HepG2 (cell line): ENCODE measurements around the gene GPR4. TPM values are rescaled to one million over a fixed set of nuclear protein-coding genes. Genes with fewer than 3 reads are reported as not detected.

Experiments
- ATAC-seq: fragments of 200-7000 bp; cut with Tn5 transposase; 3 replicates; pipeline ENCODE4 v1.9.1; 2020; ENCODE audit warnings: mild to moderate bottlenecking, moderate library complexity
- BruUV-seq: library from RNA; stranded (reverse); fragments of 400-500 nt; replicated peaks from 2 replicates; lab custom pipeline; 2021; lab: Mats Ljungman, UMichigan
- CTCF ChIA-PET: fragments of 300-600 bp; formaldehyde crosslinking; extraction: SDS; loops from one replicate; lab custom pipeline; 2021; ENCODE audit warnings: low total read pairs, inconsistent platforms, low intra/inter-chr PET ratio; lab: Yijun Ruan, JAX
- POLR2A ChIA-PET: fragments of 350-600 bp; sonication (Branson Sonifier 250); formaldehyde crosslinking; loops from one replicate; lab custom pipeline; 2020; ENCODE audit warnings: antibody characterized with exemption, inconsistent platforms; lab: Yijun Ruan, JAX
- DNase-seq: peaks from one replicate; pipeline ENCODE4 v3.0.0-alpha.2; 2015; ENCODE audit warnings: low spot score
- FAIRE-seq: peaks from 3 replicates; lab custom pipeline; 2011; peaks lifted over from hg19 to GRCh38; lab: Jason Lieb, UNC
- H2AFZ ChIP-seq: one replicate; pipeline ENCODE4 v1.6.1; 2011; ENCODE audit warnings: low read length, inconsistent platforms
- H3K27ac ChIP-seq: fragments of 300-600 bp; 3 replicates; pipeline ENCODE4 v1.8.0; 2011; ENCODE audit warnings: mixed run types, mild to moderate bottlenecking, mixed read lengths, low read length, inconsistent platforms; ENCODE audit not compliant: insufficient read depth; ENCODE audit errors: extremely low read length
- H3K27me3 ChIP-seq, 2 experiments: fragments of 200-600 bp in 1 of 2; 2 replicates in 1 of 2; 3 replicates in 1 of 2; pipeline versions ENCODE4 v1.6.0 to v1.8.0; 2011; ENCODE audit warnings: low read length in 2 of 2, mild to moderate bottlenecking in 2 of 2, moderate library complexity in 2 of 2, inconsistent platforms in 1 of 2; ENCODE audit not compliant: insufficient read depth in 2 of 2, control insufficient read depth in 1 of 2
- H3K36me3 ChIP-seq, 2 experiments: fragments of 200-600 bp in 1 of 2; replicated peaks in 1 of 2; 2 replicates in 1 of 2; 3 replicates in 1 of 2; pipeline versions ENCODE4 v1.5.1 to v1.8.0; 2011; ENCODE audit warnings: low read length in 2 of 2, inconsistent platforms in 1 of 2; ENCODE audit not compliant: insufficient read depth in 2 of 2, control insufficient read depth in 1 of 2
- H3K4me1 ChIP-seq: 2 replicates; pipeline ENCODE4 v1.5.1; 2012; ENCODE audit warnings: low read length, inconsistent platforms; ENCODE audit not compliant: insufficient read depth
- H3K4me2 ChIP-seq: 2 replicates; pipeline ENCODE4 v1.6.0; 2011; ENCODE audit warnings: low read depth, low read length, inconsistent platforms
- H3K4me3 ChIP-seq, 3 experiments: fragments of 200-600 bp in 1 of 3; sonication (generic), shearing (Covaris generic) in 1 of 3; replicated peaks in 1 of 3; 2 replicates each; pipeline ENCODE4 v1.5.1; 2011 to 2016; ENCODE audit warnings: low read length in 3 of 3, inconsistent platforms in 2 of 3, low read depth in 2 of 3, mild to moderate bottlenecking in 2 of 3, control low read depth in 1 of 3, mixed read lengths in 1 of 3; ENCODE audit not compliant: insufficient read depth in 1 of 3
- H3K79me2 ChIP-seq: one replicate; pipeline ENCODE4 v1.6.1; 2011; ENCODE audit warnings: low read length, inconsistent platforms; ENCODE audit not compliant: insufficient read depth
- H3K9ac ChIP-seq: 2 replicates; pipeline ENCODE4 v1.6.0; 2011; ENCODE audit warnings: mild to moderate bottlenecking, low read depth, low read length, inconsistent platforms; ENCODE audit not compliant: insufficient read depth
- H3K9me3 ChIP-seq: 2 replicates; pipeline ENCODE4 v1.5.1; 2012; ENCODE audit warnings: mild to moderate bottlenecking, low read length
- H4K20me1 ChIP-seq: 2 replicates; pipeline ENCODE4 v1.6.0; 2011; ENCODE audit warnings: inconsistent platforms, mild to moderate bottlenecking, low read length, moderate library complexity; ENCODE audit not compliant: insufficient read depth
- CTCF ChIP-seq: sonication (generic); formaldehyde crosslinking; IDR thresholded peaks from 2 replicates; pipeline ENCODE4 v1.5.0; 2020; ENCODE audit warnings: mild to moderate bottlenecking, missing genetic modification reagents, moderate library complexity
- E2F2 ChIP-seq: sonication (generic); formaldehyde crosslinking; IDR thresholded peaks from 2 replicates; pipeline ENCODE4 v1.4.0; 2020; ENCODE audit warnings: missing genetic modification reagents, borderline replicate concordance
- MBNL3 ChIP-seq: fragments of 250-450 bp; sonication (Bioruptor Pico); conservative IDR thresholded peaks from 2 replicates; pipeline ENCODE4 v1.8.0; 2022; ENCODE audit warnings: mild to moderate bottlenecking, inconsistent platforms
- RAD21 ChIP-seq: fragments of 450-650 bp; formaldehyde crosslinking; IDR thresholded peaks from 2 replicates; pipeline ENCODE4 v1.5.0; 2020; ENCODE audit warnings: mild to moderate bottlenecking
- SMC3 ChIP-seq: IDR thresholded peaks from 2 replicates; pipeline ENCODE4 v1.6.1; 2011; ENCODE audit warnings: low read length, improper control_type of control experiment
- STAG1 ChIP-seq: sonication (generic); formaldehyde crosslinking; IDR thresholded peaks from 2 replicates; pipeline ENCODE4 v1.4.0; 2020; ENCODE audit warnings: missing genetic modification reagents
- THAP11 ChIP-seq: IDR thresholded peaks from 2 replicates; pipeline ENCODE4 v1.6.1; 2016; ENCODE audit warnings: missing biosample characterization, missing genetic modification reagents
- XRCC5 ChIP-seq: fragments of 200-400 bp; formaldehyde crosslinking; optimal IDR thresholded peaks from 2 replicates; pipeline ENCODE3; 2017; ENCODE audit warnings: mild to moderate bottlenecking, low read length
- ZHX2 ChIP-seq, 2 experiments: sonication (generic) in 1 of 2; formaldehyde crosslinking in 1 of 2; IDR thresholded peaks; 2 replicates each; pipeline versions ENCODE4 v1.6.1 to v1.9.0; 2014 to 2022; ENCODE audit warnings: antibody characterized with exemption in 1 of 2, borderline replicate concordance in 1 of 2, inconsistent platforms in 1 of 2, low read depth in 1 of 2, missing genetic modification reagents in 1 of 2
- ZNF576 ChIP-seq: sonication (generic); formaldehyde crosslinking; IDR thresholded peaks from 2 replicates; pipeline ENCODE4 v1.4.0; 2020; ENCODE audit warnings: mild to moderate bottlenecking, missing genetic modification reagents
- ZNF605 ChIP-seq: sonication (generic); formaldehyde crosslinking; IDR thresholded peaks from 2 replicates; pipeline ENCODE4 v1.8.0; 2022; ENCODE audit warnings: mild to moderate bottlenecking, missing genetic modification reagents
- WGBS: methylation state at CpG from one replicate; pipeline ENCODE4 v1.1.6; 2017; ENCODE audit warnings: low lambda C conversion rate; 5-methylcytosine and 5-hydroxymethylcytosine counted together
- in situ Hi-C: cut with HindIII; loops from 2 replicates; pipeline ENCODE4 v1.10.0; 2017; ENCODE audit warnings: low pct_unique_long_range_greater_than_20kb; ENCODE audit not compliant: extremely low pct_ligation_motif_present
- intact Hi-C: fragments of 100-400 bp; cut with micrococcal nuclease; formaldehyde crosslinking; loops from one replicate; pipeline ENCODE4 v1.10.0; 2022; ENCODE audit not compliant: unreplicated experiment
- polyA plus RNA-seq, 8 experiments: library from polyadenylated mRNA; depleted of rRNA in 3 of 8; stranded (reverse) in 7 of 8; unstranded in 1 of 8; fragments of >200 nt; fragmentation: Illumina TruSeq in 4 of 8; extraction: Trizol in 4 of 8; gene quantifications; 2 replicates each; pipeline versions ENCODE4 v1.2.1 to v1.2.3, GENCODE V29; 2011 to 2016; ENCODE audit warnings: low read depth in 4 of 8, missing spikeins in 1 of 8, mixed read lengths in 1 of 8; ENCODE audit not compliant: insufficient read depth in 1 of 8
- total RNA-seq, 5 experiments: library from RNA; depleted of rRNA; stranded (reverse); fragments of >200 nt; fragmentation: Illumina TruSeq; extraction: Trizol; gene quantifications; 2 replicates each; pipeline ENCODE4 v1.2.3, GENCODE V29; 2016; ENCODE audit warnings: low read depth in 1 of 5

Gene GPR4
- total and polyA plus RNA-seq, 2 of the 13 experiments (the other 11 are each of a cell fraction or from before 2014, with no cell fraction given), result 0.15 TPM; not detected in 1

- CTCF ChIA-PET, result interaction anchor here (0.7 to 1.4 kb wide), 3 partner anchors 29 to 65 kb away, joined by 3 to 10 read pairs (median 6); no protein-coding TSS in a partner anchor
- H2AFZ ChIP-seq, result no peak overlapping the region
- no peaks in the 10 kb centered on the region for H3K27me3 ChIP-seq
- POLR2A ChIA-PET, result interaction anchor here (1.0 kb wide), 1 partner anchor 25 kb away, joined by 3 read pairs; no protein-coding TSS in a partner anchor
- H3K4me2 ChIP-seq, result no peak overlapping the region
- intact Hi-C loops, result loop anchor here (5.0 kb wide), 1 partner anchor 36 kb away; no protein-coding TSS in a partner anchor
- WGBS, result 61% methylated on average over 10 of the region's 10 CpGs
- in situ Hi-C loops, result loop anchor here (5.0 kb wide), 1 partner anchor 36 kb away; no protein-coding TSS in a partner anchor
- DNase-seq (peak; percentile 73), ATAC-seq (peak; percentile 90), FAIRE-seq (peak; percentile 90)
- H3K9me3 ChIP-seq, result no peaks in the 10 kb centered on the region
- H3K27ac ChIP-seq, result no peak overlapping the region
- H3K36me3 ChIP-seq, result peaks cover under 1 to 5% of the 10 kb centered on the region in 2 experiments; a peak in 3 of 5 replicates
- no TSS peak for BruUV-seq
- no peaks in the 10 kb centered on the region for H3K79me2 ChIP-seq
- TF ChIP-seq CTCF, result peak; percentile 80
- peak; percentile 37; the same call in 1 of the 2 replicates for TF ChIP-seq ZNF605 (CRISPR knock-in tag)
- TF ChIP-seq THAP11 (CRISPR knock-in tag), result peak; percentile 82
- TF ChIP-seq RAD21 (CRISPR knock-in tag), result peak; percentile 81
- peak; percentile 80 for TF ChIP-seq SMC3
- no peak for TF ChIP-seq ZNF576 (CRISPR knock-in tag)
- no peak for TF ChIP-seq E2F2
- TF ChIP-seq ZHX2 (IDR thresholded peaks at IDR 0.05; ENCODE audit: low read depth), result 0 out of 2 replicates have a peak, but pooled peaks have one; percentile 26
- no peak for TF ChIP-seq ZHX2 (CRISPR knock-in tag; IDR thresholded peaks at IDR 0.05; ENCODE audit: borderline replicate concordance)
- TF ChIP-seq MBNL3 (CRISPR knock-in tag), result no peak
- TF ChIP-seq XRCC5, result peak; percentile 45
- TF ChIP-seq STAG1, result peak; percentile 76
- H3K4me1 ChIP-seq, result peaks cover 8% of the 10 kb centered on the region
- no peaks in the 10 kb centered on the region for H4K20me1 ChIP-seq
- H3K9ac ChIP-seq, result no peak overlapping the region
- H3K4me3 ChIP-seq, result no peak overlapping the region
These were observed 43.6 kb downstream of the GPR4 start for GRCh38 chr19:45558399-45558878.
